HG03097 (cell line): Measurements from ENCODE around the gene BDKRB2.

Experiments
- ATAC-seq: cut with Tn5 transposase; IDR thresholded peaks from one replicate; pipeline ENCODE4 v1.9.1; 2021; ENCODE audit not compliant: unreplicated experiment, low FRiP score

BDKRB2 gene

GRCh38 chr14:96197163-96197852 lies 7.3 kb upstream of the BDKRB2 start:
- ATAC-seq, result no peak

GRCh38 chr14:96197969-96198368 lies 6.7 kb upstream of the BDKRB2 start:
- ATAC-seq, result no peak

GRCh38 chr14:96198430-96199130 lies 6.1 kb upstream of the BDKRB2 start:
- no peak for ATAC-seq

- no peak for ATAC-seq
These were observed 3.5 kb upstream of the BDKRB2 start for GRCh38 chr14:96201157-96201556.

GRCh38 chr14:96201965-96202364 lies 2.7 kb upstream of the BDKRB2 start:
- no peak for ATAC-seq

- no peak for ATAC-seq
These were observed 2.1 kb upstream of the BDKRB2 start for GRCh38 chr14:96202441-96203094.

GRCh38 chr14:96203116-96203515 lies 1.5 kb upstream of the BDKRB2 start:
- ATAC-seq, result no peak

- ATAC-seq, result no peak
These were observed 1.0 kb upstream of the BDKRB2 start for GRCh38 chr14:96203635-96204034.

GRCh38 chr14:96205059-96205977 lies 679 bp downstream of the BDKRB2 start:
- no peak for ATAC-seq

GRCh38 chr14:96205978-96206360 lies 1.3 kb downstream of the BDKRB2 start:
- ATAC-seq, result no peak

GRCh38 chr14:96206461-96206860 lies 1.8 kb downstream of the BDKRB2 start:
- ATAC-seq, result no peak

- no peak for ATAC-seq
These were observed 3.0 kb downstream of the BDKRB2 start for GRCh38 chr14:96207686-96208085.

- ATAC-seq, result no peak
These were observed 4.1 kb downstream of the BDKRB2 start for GRCh38 chr14:96208739-96209138.

- ATAC-seq, result no peak
These were observed 7.5 kb downstream of the BDKRB2 start for GRCh38 chr14:96212140-96212539.

GRCh38 chr14:96212896-96213295 lies 8.3 kb downstream of the BDKRB2 start:
- ATAC-seq, result no peak

GRCh38 chr14:96213871-96214465 lies 9.3 kb downstream of the BDKRB2 start:
- ATAC-seq, result no peak

GRCh38 chr14:96214793-96215192 lies 10.2 kb downstream of the BDKRB2 start:
- no peak for ATAC-seq

- no peak for ATAC-seq
These were observed 11.0 kb downstream of the BDKRB2 start for GRCh38 chr14:96215452-96216244.

GRCh38 chr14:96216627-96217026 lies 12.0 kb downstream of the BDKRB2 start:
- no peak for ATAC-seq
